Gastrocnemius medialis (tissue), 4 donors: ENCODE data around the gene AP5Z1. TPM values are rescaled to one million over a fixed set of nuclear protein-coding genes. Genes with fewer than 3 reads are reported as not detected.

Experiments
- ATAC-seq, 2 donors: fragments of 150-250 bp; one replicate each; pipeline ENCODE4 v1.9.1; 2016
- DNase-seq, 2 donors: peaks; one replicate each; pipeline ENCODE4 v3.0.0-alpha.2; 2019
- H3K27ac ChIP-seq, 4 donors: fragments of 200-600 bp; sonication (generic); 1 replicate in 1 of 4; 2 replicates in 3 of 4; pipeline ENCODE4 v1.5.1; 2016 to 2018; ENCODE audit warnings: mild to moderate bottlenecking in 2 of 4, moderate library complexity in 1 of 4
- H3K27me3 ChIP-seq, 3 donors: fragments of 200-600 bp; sonication (generic) in 2 of 3; 1 replicate in 1 of 3; 2 replicates in 2 of 3; pipeline versions ENCODE4 v1.5.1 to v1.6.0; 2016 to 2019; ENCODE audit warnings: mild to moderate bottlenecking in 1 of 3, moderate library complexity in 1 of 3
- H3K36me3 ChIP-seq, 2 donors: fragments of 200-600 bp; sonication (generic) in 1 of 2; one replicate each; pipeline ENCODE4 v1.5.1; 2017 to 2018
- H3K4me1 ChIP-seq, 2 donors: fragments of 200-600 bp; sonication (generic) in 1 of 2; one replicate each; pipeline ENCODE4 v1.5.1; 2016 to 2017; ENCODE audit warnings: mild to moderate bottlenecking in 2 of 2
- H3K4me3 ChIP-seq, 4 donors: fragments of 200-600 bp; sonication (generic) in 3 of 4; 1 replicate in 1 of 4; 2 replicates in 3 of 4; pipeline ENCODE4 v1.5.1; 2016 to 2019; ENCODE audit warnings: mild to moderate bottlenecking in 2 of 4
- H3K9me3 ChIP-seq, 3 donors: fragments of 200-600 bp; sonication (generic) in 2 of 3; 1 replicate in 1 of 3; 2 replicates in 2 of 3; pipeline ENCODE4 v1.5.1; 2016 to 2019
- CTCF ChIP-seq, 5 experiments: fragments of 450-650 bp in 3 of 5; fragments of 200-600 bp in 2 of 5; sonication (generic) in 2 of 5; IDR thresholded peaks in 4 of 5; conservative IDR thresholded peaks in 1 of 5; 1 replicate in 4 of 5; 2 replicates in 1 of 5; pipeline ENCODE4 v1.5.1; 2016 to 2019; ENCODE audit warnings: antibody characterized with exemption in 5 of 5, mild to moderate bottlenecking in 3 of 5, moderate library complexity in 3 of 5
- POLR2A ChIP-seq, 2 donors: fragments of 450-650 bp; IDR thresholded peaks; one replicate each; pipeline ENCODE4 v1.6.1; 2017; ENCODE audit warnings: antibody characterized with exemption in 2 of 2, mild to moderate bottlenecking in 2 of 2, moderate library complexity in 2 of 2
- in situ Hi-C, 4 donors: fragments of 200-750 bp; cut with MboI; loops; one replicate each; pipeline versions ENCODE4 v1.15.0 to v1.8.0; 2017; ENCODE audit warnings: low sequenced_read_pairs in 4 of 4
- intact Hi-C: fragments of 100-400 bp; cut with DNase I; formaldehyde crosslinking; loops from one replicate; pipeline ENCODE4 v1.15.1; 2023; ENCODE audit warnings: low total_unique reads
- total RNA-seq, 4 donors: library from RNA; depleted of rRNA; stranded (reverse); fragments of >200 nt; gene quantifications; one replicate each; pipeline versions ENCODE4 v1.1.0 to v1.2.3, GENCODE V29; 2016

AP5Z1 gene, protein sequence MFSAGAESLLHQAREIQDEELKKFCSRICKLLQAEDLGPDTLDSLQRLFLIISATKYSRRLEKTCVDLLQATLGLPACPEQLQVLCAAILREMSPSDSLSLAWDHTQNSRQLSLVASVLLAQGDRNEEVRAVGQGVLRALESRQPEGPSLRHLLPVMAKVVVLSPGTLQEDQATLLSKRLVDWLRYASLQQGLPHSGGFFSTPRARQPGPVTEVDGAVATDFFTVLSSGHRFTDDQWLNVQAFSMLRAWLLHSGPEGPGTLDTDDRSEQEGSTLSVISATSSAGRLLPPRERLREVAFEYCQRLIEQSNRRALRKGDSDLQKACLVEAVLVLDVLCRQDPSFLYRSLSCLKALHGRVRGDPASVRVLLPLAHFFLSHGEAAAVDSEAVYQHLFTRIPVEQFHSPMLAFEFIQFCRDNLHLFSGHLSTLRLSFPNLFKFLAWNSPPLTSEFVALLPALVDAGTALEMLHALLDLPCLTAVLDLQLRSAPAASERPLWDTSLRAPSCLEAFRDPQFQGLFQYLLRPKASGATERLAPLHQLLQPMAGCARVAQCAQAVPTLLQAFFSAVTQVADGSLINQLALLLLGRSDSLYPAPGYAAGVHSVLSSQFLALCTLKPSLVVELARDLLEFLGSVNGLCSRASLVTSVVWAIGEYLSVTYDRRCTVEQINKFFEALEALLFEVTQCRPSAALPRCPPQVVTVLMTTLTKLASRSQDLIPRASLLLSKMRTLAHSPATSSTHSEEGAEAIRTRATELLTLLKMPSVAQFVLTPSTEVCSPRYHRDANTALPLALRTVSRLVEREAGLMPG
- 10 to 100 TPM; 10.2 to 18.1 (median 14.6) TPM for total RNA-seq

GRCh38 chr7:4775250-4775847 lies at the start of gene AP5Z1:
TSS of gene AP5Z1 (plus strand) at chr7:4775623. CDS start at chr7:4775716, 93 bp downstream.
- DNase-seq (peak; percentile 95), ATAC-seq (peak; percentile 92 to 96)
- TF ChIP-seq CTCF (IDR thresholded peaks at IDR 0.05 in 4 of 5, conservative IDR thresholded peaks at IDR 0.05 in 1 of 5) (no peak), POLR2A (IDR thresholded peaks at IDR 0.05) (peak; percentile 81 to 89)
- in situ Hi-C loops: no loop called here
- intact Hi-C loops: loop anchor here (1.0 to 5.0 kb wide), 3 partner anchors 31 to 134 kb away; partner anchors contain the start of gene FOXK1
- Histone ChIP-seq H3K27me3 (no peaks in the 10 kb centered on the region), H3K4me3 (peak within 1 kb of the TSS; percentile 95 to 99 (median 98)), H3K9me3 (no peaks in the 10 kb centered on the region), H3K27ac (peak within 1 kb of the TSS; percentile 91 to 98 (median 92)), H3K4me1 (peaks cover 14 to 22% of the 10 kb centered on the region in 2 donors), H3K36me3 (peaks cover 0 to 6% of the 10 kb centered on the region in 2 donors)

DNA sequence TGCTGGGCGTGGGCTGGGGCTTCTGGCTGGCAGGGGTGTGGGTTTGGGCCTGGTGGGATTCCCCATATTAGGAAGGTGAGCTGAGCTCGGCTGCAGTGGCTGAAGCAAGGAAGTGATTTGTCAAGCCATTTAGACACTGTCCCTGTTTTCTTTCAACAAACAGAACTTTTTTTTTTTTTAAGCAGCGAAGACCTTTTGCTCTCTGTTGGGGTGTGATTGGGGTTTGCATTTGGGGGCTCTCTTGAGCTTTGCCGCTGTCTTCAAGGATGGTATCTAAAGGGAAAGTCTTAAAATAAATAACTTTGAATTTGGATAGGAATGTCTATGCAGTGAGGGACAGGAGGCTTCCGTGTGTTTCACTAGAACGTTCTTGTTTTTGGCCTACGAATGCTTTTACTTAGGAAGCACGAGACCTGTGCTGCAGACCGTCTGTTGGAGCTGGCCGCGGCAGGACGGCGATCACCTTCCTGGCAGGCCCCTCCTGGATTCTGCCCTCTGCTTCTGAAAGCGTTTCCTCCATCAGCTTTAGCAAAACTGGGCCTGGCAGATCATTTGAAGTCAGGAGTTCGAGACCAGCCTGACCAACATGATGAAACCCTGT lies 49.5 kb upstream of the AP5Z1 start:
- Histone ChIP-seq H3K27ac (peak overlapping the region; percentile 95 to 97 (median 96)), H3K4me1 (peaks cover 38 to 56% of the 10 kb centered on the region in 2 donors), H3K4me3 (peak overlapping the region; percentile 57 to 79 (median 70)), H3K9me3 (no peaks in the 10 kb centered on the region), H3K36me3 (no peaks in the 10 kb centered on the region), H3K27me3 (no peaks in the 10 kb centered on the region)
- TF ChIP-seq CTCF (IDR thresholded peaks at IDR 0.05 in 4 of 5, conservative IDR thresholded peaks at IDR 0.05 in 1 of 5): no peak
- TF ChIP-seq POLR2A (IDR thresholded peaks at IDR 0.05): no peak
- no peak for DNase-seq
- in situ Hi-C loops (no loop called here), intact Hi-C loops (no loop called here)
- ATAC-seq: peak in 1 of 2 donors; percentile 56

GRCh38 chr7:4726566-4726965 lies 48.9 kb upstream of the AP5Z1 start:
- TF ChIP-seq CTCF (IDR thresholded peaks at IDR 0.05 in 4 of 5, conservative IDR thresholded peaks at IDR 0.05 in 1 of 5): no peak
- no peak for TF ChIP-seq POLR2A (IDR thresholded peaks at IDR 0.05)
- in situ Hi-C loops: no loop called here
- peaks cover 37 to 51% of the 10 kb centered on the region in 2 donors for H3K4me1 ChIP-seq

DNA sequence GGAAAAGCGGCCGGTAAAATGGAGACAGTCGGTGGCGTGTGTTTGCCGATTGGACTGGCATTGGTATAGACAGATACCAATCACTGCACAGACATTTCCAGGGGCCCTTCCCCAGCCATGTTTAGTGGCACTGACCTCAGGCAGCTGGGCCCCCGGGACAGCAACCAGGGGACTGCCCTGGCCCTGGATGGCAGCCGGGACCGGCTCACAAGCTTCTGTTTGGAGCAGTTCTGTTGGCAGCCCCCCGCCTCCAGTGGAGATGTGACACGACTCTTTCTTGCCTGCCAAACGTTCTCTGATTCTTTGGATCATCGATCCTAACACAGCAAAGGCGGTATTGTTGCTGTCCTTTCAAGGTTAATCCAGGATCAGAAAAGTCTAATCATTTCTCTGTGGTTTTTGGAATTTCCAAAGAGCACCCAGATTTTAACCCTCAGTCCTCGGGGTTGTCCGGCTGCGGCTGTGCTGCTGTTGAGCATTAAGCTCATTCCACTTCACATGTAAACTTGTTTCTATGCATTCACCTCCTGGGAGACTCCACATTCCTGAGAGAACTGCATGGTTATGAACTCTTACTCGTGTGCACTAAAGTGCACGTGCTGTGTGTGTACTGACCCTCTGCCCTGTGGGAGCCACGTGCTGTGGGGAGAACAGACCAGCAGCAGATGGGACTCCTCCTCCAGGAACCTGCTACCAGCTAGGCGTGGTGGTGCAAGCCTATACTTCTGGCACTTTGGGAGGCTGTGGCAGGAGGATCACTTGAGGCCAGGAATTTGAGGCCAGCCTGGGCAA lies 47.3 kb upstream of the AP5Z1 start:
- Histone ChIP-seq H3K27ac (peak overlapping the region; percentile 42 to 97 (median 96)), H3K36me3 (no peaks in the 10 kb centered on the region), H3K27me3 (no peaks in the 10 kb centered on the region), H3K4me3 (no peak overlapping the region), H3K4me1 (peaks cover 37 to 47% of the 10 kb centered on the region in 2 donors), H3K9me3 (no peaks in the 10 kb centered on the region)
- DNase-seq (no peak), ATAC-seq (no peak)
- in situ Hi-C loops: no loop called here
- TF ChIP-seq CTCF (IDR thresholded peaks at IDR 0.05 in 4 of 5, conservative IDR thresholded peaks at IDR 0.05 in 1 of 5) (no peak), POLR2A (IDR thresholded peaks at IDR 0.05) (no peak)
- intact Hi-C loops: no loop called here

More at GRCh38 chr7:4726566-4726965, 48.9 kb upstream of the AP5Z1 start:
- H3K9me3 ChIP-seq: no peaks in the 10 kb centered on the region
- H3K27me3 ChIP-seq: no peaks in the 10 kb centered on the region
- H3K36me3 ChIP-seq: no peaks in the 10 kb centered on the region
- intact Hi-C loops: no loop called here
- ATAC-seq (no peak), DNase-seq (no peak)
- no peak overlapping the region for H3K4me3 ChIP-seq
- peak overlapping the region; percentile 95 to 97 (median 96) for H3K27ac ChIP-seq
